ENCODE results near the gene SPECC1.
"Not testable (repeated sequence)": the region's sequence is repeated elsewhere in the genome, so short reads cannot be mapped to it uniquely, and the experiment has no call there.

The SPECC1 gene, protein sequence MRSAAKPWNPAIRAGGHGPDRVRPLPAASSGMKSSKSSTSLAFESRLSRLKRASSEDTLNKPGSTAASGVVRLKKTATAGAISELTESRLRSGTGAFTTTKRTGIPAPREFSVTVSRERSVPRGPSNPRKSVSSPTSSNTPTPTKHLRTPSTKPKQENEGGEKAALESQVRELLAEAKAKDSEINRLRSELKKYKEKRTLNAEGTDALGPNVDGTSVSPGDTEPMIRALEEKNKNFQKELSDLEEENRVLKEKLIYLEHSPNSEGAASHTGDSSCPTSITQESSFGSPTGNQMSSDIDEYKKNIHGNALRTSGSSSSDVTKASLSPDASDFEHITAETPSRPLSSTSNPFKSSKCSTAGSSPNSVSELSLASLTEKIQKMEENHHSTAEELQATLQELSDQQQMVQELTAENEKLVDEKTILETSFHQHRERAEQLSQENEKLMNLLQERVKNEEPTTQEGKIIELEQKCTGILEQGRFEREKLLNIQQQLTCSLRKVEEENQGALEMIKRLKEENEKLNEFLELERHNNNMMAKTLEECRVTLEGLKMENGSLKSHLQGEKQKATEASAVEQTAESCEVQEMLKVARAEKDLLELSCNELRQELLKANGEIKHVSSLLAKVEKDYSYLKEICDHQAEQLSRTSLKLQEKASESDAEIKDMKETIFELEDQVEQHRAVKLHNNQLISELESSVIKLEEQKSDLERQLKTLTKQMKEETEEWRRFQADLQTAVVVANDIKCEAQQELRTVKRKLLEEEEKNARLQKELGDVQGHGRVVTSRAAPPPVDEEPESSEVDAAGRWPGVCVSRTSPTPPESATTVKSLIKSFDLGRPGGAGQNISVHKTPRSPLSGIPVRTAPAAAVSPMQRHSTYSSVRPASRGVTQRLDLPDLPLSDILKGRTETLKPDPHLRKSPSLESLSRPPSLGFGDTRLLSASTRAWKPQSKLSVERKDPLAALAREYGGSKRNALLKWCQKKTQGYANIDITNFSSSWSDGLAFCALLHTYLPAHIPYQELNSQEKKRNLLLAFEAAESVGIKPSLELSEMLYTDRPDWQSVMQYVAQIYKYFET

DNA sequence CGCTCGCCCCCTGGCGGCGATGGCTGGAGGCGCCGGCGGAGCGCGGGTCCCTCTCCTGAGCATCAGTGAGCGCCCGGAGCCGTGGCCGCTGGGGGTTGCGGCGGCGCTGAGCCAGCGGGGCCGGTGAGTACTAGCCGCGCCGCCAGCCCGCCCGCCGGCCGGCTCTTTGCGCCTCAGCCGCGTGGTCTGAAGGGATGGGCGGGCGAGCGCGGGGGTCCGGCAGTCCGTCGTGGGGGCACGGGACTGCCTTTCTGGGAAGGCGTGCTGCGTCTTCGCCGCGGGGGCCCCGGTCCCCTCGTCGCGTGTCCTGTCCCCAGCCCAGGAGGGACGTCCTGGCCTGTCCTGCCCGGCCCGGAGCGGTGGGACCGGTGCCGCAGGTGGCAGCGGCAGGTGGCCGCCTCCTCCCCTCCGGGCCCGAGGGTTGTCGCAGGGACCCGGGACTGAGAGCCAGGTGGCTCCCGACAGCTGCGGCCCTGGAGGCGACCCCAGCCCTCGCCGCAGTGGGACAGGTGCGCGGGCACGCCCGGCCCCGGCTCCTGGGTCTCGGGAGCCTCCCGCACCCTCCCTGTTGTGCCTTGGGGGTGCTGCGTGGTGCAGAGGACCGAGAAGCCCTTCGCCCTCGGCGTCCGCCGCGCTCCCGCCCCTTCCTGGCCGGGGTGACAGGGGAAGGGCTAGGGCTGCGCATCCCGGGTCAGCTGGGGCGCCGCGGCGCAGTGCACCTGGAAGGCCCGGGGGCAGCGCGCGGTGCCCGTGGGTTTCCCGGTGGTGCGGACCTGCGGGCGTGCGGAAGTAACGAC, at the start of gene SPECC1:
TSS of gene SPECC1 (plus strand) at position 58 of the 797 bp plus-strand sequence. CDS start 87,293 bp downstream, outside the sequence.
- peak; percentile 85 to 88 for DNase-seq

DNA sequence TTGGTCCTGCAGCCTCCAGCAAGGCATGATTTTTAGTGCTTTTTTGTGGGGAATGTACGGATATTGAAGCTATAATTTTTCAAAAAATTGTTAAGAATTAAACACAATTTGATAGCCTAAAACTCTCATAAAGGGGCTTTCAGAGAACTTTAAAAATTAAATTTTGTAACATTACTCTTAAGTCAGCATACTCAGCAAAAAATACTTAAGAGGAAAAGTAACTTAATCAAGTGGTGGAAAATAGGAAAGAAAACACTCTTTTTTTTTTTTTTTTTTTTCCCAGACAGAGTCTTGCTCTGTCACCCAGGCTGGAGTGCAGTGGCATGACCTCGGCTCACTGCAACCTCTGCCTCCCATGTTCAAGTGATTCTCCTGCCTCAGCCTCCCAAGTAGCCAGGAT, 46.2 kb upstream of the SPECC1 start:
- not testable (repeated sequence) for DNase-seq

DNA sequence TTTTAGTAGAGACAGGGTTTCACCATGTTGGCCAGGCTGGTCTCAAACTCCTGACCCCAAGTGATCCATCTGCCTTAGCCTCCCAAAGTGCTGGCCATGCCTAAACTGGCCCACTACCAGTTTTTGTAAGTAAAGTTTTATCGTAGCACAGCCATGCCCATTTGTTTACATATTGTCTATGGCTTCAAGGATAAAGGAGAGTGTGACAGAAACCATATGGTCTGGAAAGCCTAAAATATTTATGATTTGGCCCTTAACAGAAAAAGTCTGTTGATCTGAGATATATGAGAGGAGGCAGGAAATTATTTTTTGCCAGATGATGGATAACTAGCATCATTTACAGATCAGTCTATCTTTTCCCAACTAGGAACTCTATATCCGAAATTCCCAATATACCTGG, 36.0 kb upstream of the SPECC1 start:
- DNase-seq, result no peak

DNA sequence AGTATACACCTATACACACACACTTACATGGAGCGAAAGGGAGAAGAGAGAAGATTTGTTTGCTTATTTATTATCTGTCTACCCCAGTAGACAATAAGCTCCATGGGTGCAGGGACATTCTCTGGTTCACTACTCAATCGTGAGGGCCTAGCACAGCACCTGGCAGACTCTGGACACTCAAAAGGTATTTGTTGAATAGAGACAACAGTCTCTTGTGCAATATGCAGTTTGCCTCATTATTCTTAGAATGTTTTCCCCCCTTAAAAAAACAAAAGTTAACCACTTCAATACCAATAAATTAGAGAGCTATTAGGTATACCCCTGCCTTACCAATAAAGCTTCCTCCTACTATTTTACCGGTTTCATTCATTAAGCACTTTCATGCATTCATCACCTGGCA, 33.6 kb upstream of the SPECC1 start:
- DNase-seq, result no peak

DNA sequence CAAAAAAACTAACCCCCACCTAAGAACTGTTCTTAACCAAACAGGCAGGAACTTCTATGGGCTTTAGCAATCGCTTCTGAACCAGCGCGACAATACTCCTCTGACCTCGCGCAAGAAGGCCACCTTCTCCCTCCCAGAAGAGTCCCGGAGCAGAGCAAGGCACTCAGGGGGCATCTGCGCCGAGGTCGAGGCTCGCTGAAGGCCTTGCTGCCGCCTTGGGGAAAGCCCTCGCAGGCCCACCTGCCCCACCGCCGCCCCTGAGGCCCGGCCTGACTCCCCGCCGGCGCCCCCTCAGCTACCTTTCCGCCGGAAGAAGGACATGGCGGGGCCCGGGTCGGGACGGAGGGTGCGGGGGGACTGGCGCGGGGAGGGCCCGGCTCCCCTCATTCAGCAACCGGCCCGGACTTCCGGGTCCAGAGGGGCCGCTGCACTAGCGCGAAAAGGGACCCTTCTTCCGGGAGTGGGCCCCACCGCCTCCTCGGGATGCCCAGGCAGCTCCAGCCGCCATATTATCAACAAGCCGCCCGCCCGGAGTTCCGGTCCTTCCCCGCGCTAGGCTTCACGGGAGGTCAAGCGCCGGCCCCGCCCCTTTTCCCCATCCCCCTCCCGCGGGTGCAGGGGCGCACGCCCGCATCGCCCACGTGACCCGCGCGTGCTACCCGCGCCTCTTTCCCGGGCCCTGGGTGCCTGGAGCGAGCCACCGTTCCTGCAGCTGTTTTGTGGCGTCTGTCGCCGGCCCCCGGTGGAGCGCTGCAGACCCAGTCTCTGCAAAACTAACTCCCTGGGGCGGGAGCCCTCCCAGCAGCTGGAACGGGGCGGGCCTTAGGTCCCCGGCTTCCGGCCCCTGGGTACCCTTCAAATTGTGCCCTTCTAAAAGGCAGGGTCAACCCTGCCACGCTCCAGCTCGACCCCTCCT, 31.6 kb upstream of the SPECC1 start, which contains the start of gene AKAP10:
TSS of gene AKAP10 (minus strand) at position 536 of the 916 bp plus-strand sequence. CDS start at position 387, 149 bp downstream.
- peak; percentile 90 to 93 for DNase-seq

DNA sequence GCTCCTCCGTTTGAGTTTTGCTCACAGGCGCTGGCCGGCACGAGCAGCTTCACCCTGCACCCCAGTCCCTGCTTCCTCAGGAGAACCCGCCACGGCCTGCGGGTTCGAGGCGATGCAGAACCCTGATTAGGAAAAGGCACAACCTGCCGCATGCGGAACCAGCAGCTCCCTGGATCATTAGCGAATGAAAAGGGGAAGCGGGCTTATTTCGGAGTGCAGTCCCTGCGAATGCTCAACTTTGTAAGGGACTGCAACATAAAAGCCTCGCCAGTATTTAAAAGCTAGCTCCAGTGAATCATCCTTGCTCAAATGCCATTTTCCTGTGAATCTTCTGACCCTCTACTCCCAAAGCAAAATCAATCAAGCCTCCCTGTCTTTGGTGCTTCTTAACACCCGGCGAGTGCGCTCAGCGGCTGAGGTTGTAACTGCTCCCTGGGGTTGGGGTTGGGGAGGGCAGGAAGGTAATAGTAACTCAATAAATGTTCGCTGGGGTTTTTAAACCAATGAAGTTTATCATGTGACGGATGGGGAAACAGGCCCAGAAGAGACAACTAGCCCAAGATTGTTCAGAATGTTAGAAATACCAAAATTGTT, 30.9 kb upstream of the SPECC1 start:
- DNase-seq, result peak in 1 of 2 donors; percentile 15

DNA sequence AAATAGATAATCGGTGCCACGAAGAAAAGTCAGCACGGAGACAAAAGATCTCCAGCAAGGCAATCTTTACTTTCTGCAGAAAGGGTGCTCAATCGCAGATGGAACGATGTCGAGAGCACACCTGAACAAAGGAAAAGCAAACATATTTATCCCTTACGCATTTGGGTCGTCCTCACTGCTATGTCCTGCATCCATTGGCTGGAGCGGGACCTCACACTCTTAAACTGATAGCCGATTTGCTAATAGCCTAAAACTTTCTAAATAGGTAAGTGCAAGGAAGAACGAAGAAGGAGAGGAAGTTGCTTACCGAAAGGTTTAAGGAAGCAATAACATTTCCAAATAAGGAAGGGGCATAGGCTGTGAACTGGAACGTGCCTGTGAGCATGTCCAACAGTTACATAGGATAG, 30.4 kb upstream of the SPECC1 start:
- no peak for DNase-seq

DNA sequence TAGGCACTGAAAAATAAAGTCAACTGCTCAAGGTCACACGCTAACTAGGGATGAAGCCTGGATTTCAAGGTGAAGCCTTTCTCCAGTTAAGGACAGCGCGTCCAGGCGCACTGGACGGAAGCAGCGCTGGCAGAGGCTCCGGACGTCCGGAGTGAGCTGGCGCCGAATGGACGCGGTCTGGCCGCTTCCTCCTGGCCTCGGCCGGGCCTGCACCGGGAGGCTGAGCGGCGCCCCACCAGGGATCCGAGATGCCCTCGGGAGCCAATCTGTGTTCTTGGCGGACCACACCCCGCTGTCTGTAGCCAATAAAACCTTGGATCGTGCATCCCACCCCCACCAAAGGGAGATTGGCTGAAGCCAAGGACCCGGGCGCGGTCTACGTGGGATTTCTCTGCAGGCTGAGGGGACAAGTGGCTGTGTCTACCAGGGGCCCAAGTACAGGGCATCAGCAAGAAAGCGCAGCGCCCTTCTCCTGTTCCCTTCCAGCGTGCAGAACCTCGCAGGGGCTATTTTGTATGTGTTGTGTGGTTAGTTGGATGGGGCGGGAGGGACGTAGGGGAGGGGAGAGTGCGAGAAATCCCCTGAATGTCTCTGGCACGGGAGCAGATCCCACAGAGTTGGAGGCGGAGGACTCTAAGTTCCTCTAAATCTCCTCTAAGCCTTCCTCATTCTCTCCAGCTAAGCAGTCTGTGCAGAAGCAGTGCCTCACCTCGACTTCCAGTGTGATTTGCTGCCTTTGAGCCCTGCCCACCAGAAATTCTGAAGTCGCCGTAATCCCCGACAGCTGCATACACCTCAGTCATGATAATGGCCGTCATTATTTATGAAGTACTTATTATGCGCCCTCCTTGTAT, 29.0 kb upstream of the SPECC1 start:
- DNase-seq, result peak in 1 of 2 donors; percentile 15

DNA sequence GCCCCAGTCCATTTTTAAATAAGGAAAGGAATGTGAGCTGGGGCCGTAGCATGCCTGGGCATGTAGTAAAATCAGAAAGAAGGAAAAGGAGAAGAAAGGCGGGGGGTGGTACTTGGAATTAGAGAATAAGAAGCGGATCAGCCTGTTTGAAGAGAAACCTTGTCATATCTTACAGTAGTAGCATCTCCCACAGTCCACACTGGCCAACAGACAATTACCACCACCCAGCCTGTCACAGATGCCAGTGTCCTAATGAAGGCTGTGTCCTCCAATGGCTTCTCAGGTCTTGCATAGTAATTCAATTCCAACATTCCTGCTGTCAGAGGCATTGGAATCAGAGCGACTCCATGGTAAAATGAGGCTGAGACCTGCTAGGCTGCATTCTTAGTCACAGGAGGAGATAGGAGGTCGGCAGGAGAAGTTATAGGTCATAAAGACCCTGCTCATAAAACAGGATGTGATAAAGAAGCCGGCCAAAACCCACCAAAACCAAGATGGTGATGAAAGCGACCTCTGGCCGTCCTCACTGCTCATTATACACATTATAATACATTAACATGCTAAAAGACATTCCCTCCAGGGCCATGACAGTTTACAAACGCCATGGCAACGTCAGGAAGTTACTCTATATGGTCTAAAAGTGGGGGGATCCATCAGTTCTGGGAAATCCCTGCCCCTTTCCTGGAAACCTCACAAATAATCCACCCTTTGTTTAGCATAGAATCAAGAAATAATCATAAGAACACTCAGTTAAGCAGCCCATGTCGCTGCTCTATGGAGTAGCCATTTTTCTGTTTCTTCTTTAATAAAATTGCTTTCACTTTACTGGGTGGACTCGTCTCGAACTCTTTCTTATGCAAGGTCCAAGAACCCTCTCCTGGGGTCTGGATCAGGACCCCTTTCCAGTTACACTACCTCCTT, 22.0 kb upstream of the SPECC1 start:
- no peak for DNase-seq

DNA sequence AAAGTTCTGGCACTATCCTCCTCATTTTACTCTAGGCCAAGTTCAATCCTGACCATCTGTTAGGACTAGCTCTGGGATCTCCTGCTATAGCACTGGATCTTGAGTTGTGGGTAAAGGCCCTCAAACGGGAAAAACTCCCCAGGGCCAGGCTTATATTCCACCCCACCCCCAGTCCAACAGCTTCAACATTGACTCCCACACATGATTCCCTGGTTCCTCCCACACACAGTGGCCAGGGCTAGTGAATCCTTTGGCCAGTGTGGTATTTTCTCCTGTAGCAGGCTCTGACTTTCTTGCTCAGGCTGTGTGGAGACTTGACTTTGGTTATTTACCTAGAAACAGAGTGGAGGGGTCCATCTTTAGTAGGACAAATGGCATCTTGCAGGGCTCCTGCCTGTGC, 21.3 kb upstream of the SPECC1 start:
- no peak for DNase-seq

DNA sequence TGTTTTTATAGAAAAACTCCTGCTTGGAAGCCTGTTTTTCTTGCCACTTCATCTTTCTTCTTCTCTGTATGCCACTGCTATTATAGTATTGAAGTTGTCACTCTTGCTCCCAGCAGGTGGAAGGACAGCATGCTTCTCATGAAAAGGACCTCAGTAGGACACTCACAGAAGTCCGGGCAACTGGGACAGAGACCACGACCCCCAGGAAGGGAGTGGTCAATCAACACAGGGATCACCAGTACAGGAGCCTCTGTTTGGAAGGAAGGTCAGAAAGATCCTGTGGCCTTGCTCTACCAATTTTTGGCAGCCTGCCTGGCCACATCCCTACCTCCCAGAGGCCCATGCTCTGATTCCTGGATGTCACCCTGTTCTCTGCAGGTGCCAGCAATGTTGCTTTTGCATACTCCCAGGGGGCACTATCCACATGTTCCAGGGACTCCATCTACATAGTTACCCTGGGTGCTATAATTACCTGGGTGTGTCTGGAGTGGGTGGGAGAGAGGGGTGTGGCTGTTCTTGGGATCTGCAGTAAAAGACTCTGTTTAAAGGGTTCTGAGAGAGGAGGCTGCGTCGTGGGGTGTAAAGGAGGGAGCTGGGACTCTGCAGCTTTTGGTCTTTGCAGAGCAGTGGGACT, 17.8 kb upstream of the SPECC1 start:
- no peak for DNase-seq

DNA sequence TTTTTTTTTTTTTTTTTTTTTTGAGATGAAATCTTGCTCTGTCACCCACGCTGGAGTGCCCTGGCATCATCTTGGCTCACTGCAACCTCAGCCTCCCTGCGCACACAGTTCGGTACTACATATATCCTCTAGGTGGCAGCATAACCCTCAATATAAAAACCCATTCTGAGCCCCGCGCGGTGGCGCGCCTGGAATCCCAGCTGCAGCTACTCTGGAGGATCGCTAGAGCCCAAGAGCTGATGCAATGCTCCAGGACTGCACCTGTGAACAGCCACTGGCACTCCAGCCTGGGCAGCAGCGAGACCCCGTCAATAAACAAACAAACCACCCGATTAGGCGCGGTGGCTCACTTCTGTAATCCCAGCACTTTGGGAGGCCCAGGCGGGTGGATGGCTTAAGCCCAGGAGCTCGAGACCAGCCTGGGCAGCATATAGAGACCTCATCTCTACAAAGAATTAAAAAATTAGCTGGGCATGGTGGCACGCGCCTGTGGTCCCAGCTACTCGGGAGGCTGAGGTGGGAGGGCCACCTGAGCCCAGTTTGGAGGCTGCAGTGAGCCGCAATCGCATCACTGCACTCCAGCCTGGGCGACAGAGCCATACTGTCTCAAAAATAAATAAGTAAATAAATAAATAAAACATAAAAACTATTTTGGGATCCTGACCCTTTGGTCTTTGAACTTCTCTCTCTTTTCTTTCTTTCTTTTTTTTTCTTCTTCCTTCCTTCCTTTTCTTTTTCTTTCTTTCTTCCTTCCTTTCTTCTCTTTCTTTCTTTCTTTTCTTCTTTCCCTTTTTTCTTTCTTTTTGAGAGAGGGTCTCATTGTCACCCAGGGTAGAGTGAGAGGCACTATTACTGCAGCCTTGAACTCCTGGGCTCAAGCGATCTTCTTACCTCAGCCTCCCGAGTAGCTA, 16.1 kb upstream of the SPECC1 start:
- peak; percentile 76 to 81 for DNase-seq

DNA sequence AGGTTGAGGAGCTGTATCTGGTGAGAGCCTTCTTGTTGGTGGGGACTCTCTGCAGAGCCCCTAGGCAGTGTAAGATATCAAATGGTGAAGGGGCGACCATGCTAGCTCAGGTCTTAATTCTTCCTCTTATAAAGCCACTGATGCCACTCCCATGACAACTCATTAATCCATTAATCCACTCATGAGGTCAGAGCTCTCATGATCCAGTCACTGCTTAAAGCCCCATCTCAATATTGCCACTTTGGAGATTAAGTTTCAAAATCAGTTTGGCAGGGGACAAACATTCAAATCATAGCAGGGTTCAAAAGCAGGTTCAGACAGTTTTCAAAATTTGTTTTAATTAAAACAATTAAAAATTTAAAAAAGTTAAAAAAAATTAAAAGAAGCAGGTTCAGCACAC, 13.1 kb upstream of the SPECC1 start:
- DNase-seq, result no peak

DNA sequence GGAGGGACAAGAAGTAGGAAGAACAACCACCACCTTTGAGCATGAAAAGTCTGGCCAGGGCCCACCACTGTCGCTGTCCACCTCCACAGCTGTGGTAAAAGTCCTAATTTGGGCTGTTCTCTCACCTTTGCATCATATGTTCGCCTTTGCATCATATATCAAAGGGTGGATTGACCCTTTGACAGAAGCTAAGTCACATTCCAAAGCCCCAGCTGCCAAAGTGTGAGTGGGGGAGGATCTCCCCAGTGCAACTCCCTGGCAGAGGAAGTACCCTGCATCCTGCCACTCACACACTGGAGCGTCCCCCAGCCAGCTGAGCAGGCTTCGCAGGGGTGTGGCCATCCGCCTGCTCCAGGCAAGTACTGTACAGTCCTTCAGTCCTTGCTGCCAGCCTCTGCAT, 12.7 kb upstream of the SPECC1 start:
- DNase-seq, result no peak

DNA sequence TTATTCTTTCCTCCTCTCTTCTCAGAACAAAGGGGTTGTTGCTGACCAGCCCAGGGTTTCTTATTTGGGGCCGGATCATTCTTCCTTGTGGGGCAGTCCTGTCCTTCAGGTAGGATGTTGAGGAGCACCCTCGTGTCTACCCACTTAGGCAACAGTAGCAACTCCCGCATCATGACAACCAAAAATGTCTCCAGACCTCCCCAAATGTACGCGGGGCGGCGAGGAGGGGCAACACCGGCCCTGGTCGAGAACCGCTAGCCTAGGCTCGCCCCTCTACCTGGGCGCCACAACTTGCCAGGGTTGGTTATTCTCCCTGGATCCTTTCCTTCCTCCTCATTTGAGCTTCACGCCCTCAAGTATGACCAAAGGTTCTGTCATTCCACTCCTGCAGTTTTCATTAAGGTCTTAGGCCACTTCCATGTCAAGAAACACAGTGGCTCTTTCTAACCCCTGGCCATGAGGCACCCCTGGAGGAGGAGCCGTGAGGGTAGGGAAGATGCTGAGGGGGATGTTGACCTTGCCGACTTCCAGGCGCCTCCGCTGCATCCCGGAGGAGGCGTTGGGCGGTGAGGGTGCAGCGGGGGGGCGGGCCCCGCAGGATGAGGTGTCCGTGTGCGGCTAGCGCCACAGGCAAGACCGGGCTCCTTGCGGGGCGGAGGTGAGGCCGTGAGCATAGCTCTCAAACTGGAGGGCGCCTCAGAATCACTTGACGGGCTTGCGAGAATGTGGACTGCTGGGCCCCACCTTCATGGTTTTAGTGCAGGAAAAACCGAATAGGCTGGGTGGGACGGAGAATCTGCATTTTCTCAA, 712 bp upstream of the SPECC1 start:
- DNase-seq, result no peak

DNA sequence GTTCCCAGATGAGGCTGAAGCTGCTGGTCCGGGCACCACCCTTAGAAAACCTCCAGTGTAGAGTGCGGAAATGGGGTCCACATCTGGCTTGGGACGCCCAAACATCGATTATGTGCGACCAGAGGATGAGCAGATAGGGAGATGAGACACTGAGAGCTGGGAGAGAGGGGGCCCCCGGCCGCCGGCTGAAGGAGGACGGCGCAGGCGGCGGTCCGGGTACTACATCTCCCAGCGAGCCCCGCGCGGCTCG, 182 bp upstream of the SPECC1 start:
- no peak for DNase-seq
